Astrocyte (in vitro differentiated cells and primary cell): ENCODE measurements around the gene ABCF3. TPM values are rescaled to one million over a fixed set of nuclear protein-coding genes. Genes with fewer than 3 reads are reported as not detected.
A peak's percentile ranks its signal among the peaks of the same experiment; 100 is the strongest.
"Not testable (repeated sequence)": the region's sequence is repeated elsewhere in the genome, so short reads cannot be mapped to it uniquely, and the experiment has no call there.

Experiments used
- DNase-seq: peaks from one replicate; pipeline ENCODE4 v3.0.0-alpha.2; 2010; ENCODE audit warnings: low read depth
- FAIRE-seq: peaks from 2 replicates; lab custom pipeline; 2011; peaks lifted over from hg19 to GRCh38; lab: Jason Lieb, UNC
- H2AFZ ChIP-seq: 2 replicates; pipeline ENCODE4 v1.6.0; 2012; ENCODE audit warnings: low read depth, low read length, inconsistent platforms
- H3K27ac ChIP-seq: 2 replicates; pipeline ENCODE4 v1.5.1; 2011; ENCODE audit warnings: low read depth, low read length, inconsistent platforms
- H3K27me3 ChIP-seq: 2 replicates; pipeline ENCODE4 v1.6.0; 2011; ENCODE audit warnings: low read length, inconsistent platforms; ENCODE audit not compliant: insufficient read depth
- H3K36me3 ChIP-seq: 2 replicates; pipeline ENCODE4 v1.5.1; 2011; ENCODE audit warnings: low read length, inconsistent platforms; ENCODE audit not compliant: insufficient read depth
- H3K4me1 ChIP-seq: 2 replicates; pipeline ENCODE4 v1.5.1; 2011; ENCODE audit warnings: low read length, inconsistent platforms; ENCODE audit not compliant: insufficient read depth
- H3K4me2 ChIP-seq: 2 replicates; pipeline ENCODE4 v1.6.0; 2012; ENCODE audit warnings: low read length, inconsistent platforms
- H3K4me3 ChIP-seq: 2 replicates; pipeline ENCODE4 v1.5.1; 2011; ENCODE audit warnings: low read depth, mild to moderate bottlenecking, low read length, inconsistent platforms; ENCODE audit not compliant: insufficient read depth
- H3K79me2 ChIP-seq: 2 replicates; pipeline ENCODE4 v1.6.0; 2012; ENCODE audit warnings: mild to moderate bottlenecking, low read length, inconsistent platforms; ENCODE audit not compliant: insufficient read depth
- H3K9ac ChIP-seq: 2 replicates; pipeline ENCODE4 v1.6.0; 2012; ENCODE audit warnings: mild to moderate bottlenecking, low read length, inconsistent platforms
- H3K9me3 ChIP-seq: 2 replicates; pipeline ENCODE4 v1.5.1; 2012; ENCODE audit warnings: low read depth, mild to moderate bottlenecking, low read length, inconsistent platforms; ENCODE audit not compliant: insufficient read depth
- H4K20me1 ChIP-seq: 2 replicates; pipeline ENCODE4 v1.6.0; 2012; ENCODE audit warnings: low read length, inconsistent platforms; ENCODE audit not compliant: insufficient read depth
- H3K27ac Mint-ChIP-seq: one replicate; pipeline ENCODE4 v1.8.0; 2021; ENCODE audit warnings: mild to moderate bottlenecking, mixed read lengths; ENCODE audit not compliant: unreplicated experiment
- H3K27me3 Mint-ChIP-seq: one replicate; pipeline ENCODE4 v1.8.0; 2021; ENCODE audit warnings: low read depth, mixed read lengths; ENCODE audit not compliant: unreplicated experiment
- H3K36me3 Mint-ChIP-seq: one replicate; pipeline ENCODE4 v1.8.0; 2021; ENCODE audit warnings: low read depth, mixed read lengths; ENCODE audit not compliant: unreplicated experiment
- H3K4me1 Mint-ChIP-seq: one replicate; pipeline ENCODE4 v1.8.0; 2021; ENCODE audit warnings: low read depth, mixed read lengths; ENCODE audit not compliant: unreplicated experiment
- H3K4me3 Mint-ChIP-seq: one replicate; pipeline ENCODE4 v1.8.0; 2021; ENCODE audit warnings: mild to moderate bottlenecking, moderate library complexity, mixed read lengths; ENCODE audit not compliant: unreplicated experiment
- H3K9me3 Mint-ChIP-seq: one replicate; pipeline ENCODE4 v1.8.0; 2021; ENCODE audit warnings: mild to moderate bottlenecking, mixed read lengths; ENCODE audit not compliant: unreplicated experiment
- EZH2 ChIP-seq: IDR thresholded peaks from 2 replicates; pipeline ENCODE4 v1.6.1; 2012; ENCODE audit warnings: mild to moderate bottlenecking, low read length, inconsistent platforms; ENCODE audit not compliant: insufficient read depth
- total RNA-seq: library from RNA; stranded (reverse); gene quantifications from 2 replicates; pipeline ENCODE4 v1.2.1, GENCODE V29; 2021
- TF ChIP-seq, protein P1 (sequence below): IDR thresholded peaks from 2 replicates; pipeline ENCODE4 v1.5.1; 2011; ENCODE audit warnings: low read depth, mild to moderate bottlenecking, inconsistent platforms, low read length, moderate library complexity; ENCODE audit not compliant: insufficient read depth

Gene ABCF3
- total RNA-seq, 1 donor from 2014 or later, result 70.9 TPM

DNA sequence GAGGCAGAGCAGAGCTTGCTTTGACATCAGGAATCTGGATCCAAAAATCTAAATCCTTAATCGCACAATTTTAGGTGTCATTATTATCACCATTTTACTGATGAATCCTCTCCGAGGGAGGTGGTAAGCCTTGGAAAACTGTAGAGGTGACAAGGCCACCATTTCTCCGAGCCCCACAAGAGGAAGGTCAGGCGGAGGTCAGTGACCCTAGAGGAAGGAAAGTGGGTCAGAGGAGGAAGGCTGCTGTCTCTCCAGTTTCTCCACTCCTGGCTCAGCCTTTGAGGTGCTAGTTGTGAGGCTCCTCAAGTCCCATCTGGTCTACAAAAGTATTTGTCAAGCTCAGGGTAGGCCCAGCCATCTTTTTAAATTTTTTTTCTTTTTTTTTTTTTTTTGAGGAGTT is 27.6 kb upstream of the ABCF3 start:
- Histone ChIP-seq H3K27me3 (no peaks in the 10 kb centered on the region), H3K4me2 (peak overlapping the region; percentile 99), H3K4me3 (no peak overlapping the region), H3K9ac (no peak overlapping the region), H4K20me1 (peaks cover 73% of the 10 kb centered on the region), H3K9me3 (no peaks in the 10 kb centered on the region), H2AFZ (no peak overlapping the region), H3K36me3 (peaks cover 6% of the 10 kb centered on the region), H3K27ac (no peak overlapping the region), H3K79me2 (peaks cover 78% of the 10 kb centered on the region), H3K4me1 (peaks cover 32% of the 10 kb centered on the region)
- TF ChIP-seq EZH2, result no peak
- TF ChIP-seq, protein P1, sequence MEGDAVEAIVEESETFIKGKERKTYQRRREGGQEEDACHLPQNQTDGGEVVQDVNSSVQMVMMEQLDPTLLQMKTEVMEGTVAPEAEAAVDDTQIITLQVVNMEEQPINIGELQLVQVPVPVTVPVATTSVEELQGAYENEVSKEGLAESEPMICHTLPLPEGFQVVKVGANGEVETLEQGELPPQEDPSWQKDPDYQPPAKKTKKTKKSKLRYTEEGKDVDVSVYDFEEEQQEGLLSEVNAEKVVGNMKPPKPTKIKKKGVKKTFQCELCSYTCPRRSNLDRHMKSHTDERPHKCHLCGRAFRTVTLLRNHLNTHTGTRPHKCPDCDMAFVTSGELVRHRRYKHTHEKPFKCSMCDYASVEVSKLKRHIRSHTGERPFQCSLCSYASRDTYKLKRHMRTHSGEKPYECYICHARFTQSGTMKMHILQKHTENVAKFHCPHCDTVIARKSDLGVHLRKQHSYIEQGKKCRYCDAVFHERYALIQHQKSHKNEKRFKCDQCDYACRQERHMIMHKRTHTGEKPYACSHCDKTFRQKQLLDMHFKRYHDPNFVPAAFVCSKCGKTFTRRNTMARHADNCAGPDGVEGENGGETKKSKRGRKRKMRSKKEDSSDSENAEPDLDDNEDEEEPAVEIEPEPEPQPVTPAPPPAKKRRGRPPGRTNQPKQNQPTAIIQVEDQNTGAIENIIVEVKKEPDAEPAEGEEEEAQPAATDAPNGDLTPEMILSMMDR, result no peak
- FAIRE-seq (no peak), DNase-seq (no peak)
- Mint-ChIP-seq H3K27me3 (no peaks in the 10 kb centered on the region), H3K4me1 (peaks cover 23% of the 10 kb centered on the region), H3K27ac (no peak overlapping the region), H3K9me3 (no peaks in the 10 kb centered on the region), H3K4me3 (peak overlapping the region; percentile 96), H3K36me3 (peaks cover 5% of the 10 kb centered on the region)

GRCh38 chr3:184160456-184160855 is 25.5 kb upstream of the ABCF3 start:
- peaks cover 23% of the 10 kb centered on the region for H3K4me1 Mint-ChIP-seq
- peaks cover 93% of the 10 kb centered on the region for H4K20me1 ChIP-seq
- peak overlapping the region; percentile 71 for H3K9ac ChIP-seq
- peak overlapping the region; percentile 77 for H3K27ac ChIP-seq
- H3K4me2 ChIP-seq, result peak overlapping the region; percentile 68
- H3K4me3 ChIP-seq, result no peak overlapping the region
- H3K9me3 Mint-ChIP-seq, result no peaks in the 10 kb centered on the region
- H3K27ac Mint-ChIP-seq, result no peak overlapping the region
- TF ChIP-seq, protein P1, result no peak
- TF ChIP-seq EZH2, result no peak
- peaks cover 21% of the 10 kb centered on the region for H3K36me3 ChIP-seq
- peaks cover 10% of the 10 kb centered on the region for H3K36me3 Mint-ChIP-seq
- DNase-seq (peak; percentile 89), FAIRE-seq (no peak)
- H3K79me2 ChIP-seq, result peaks cover 97% of the 10 kb centered on the region
- H3K4me1 ChIP-seq, result peaks cover 27% of the 10 kb centered on the region
- no peaks in the 10 kb centered on the region for H3K27me3 ChIP-seq
- no peaks in the 10 kb centered on the region for H3K9me3 ChIP-seq
- no peak overlapping the region for H3K4me3 Mint-ChIP-seq
- no peak overlapping the region for H2AFZ ChIP-seq
- no peaks in the 10 kb centered on the region for H3K27me3 Mint-ChIP-seq

DNA sequence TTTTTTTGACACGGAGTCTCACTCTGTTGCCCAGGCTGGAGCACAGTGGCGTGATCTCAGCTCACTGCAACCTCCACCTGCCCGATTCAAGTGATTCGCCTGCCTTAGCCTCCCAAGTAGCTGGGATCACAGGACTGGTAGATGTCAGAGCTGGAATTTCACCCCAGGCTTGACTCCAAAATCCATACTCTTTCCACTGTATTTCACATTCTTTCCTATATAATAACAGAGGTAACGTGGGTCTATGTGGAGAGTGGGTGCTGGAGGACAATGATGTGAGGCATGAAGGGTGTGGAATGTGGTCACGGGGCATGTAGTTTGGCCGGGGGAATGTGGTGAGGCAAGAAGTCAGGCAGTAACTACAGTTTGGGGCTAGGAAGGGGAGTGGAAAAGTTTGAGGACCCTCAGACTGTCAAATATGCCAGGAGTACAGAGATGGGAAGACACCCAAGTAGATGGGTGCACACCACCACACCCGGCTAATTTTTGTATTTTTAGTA is 23.4 kb upstream of the ABCF3 start:
- Mint-ChIP-seq H3K36me3 (peaks cover 25% of the 10 kb centered on the region), H3K4me1 (peaks cover 22% of the 10 kb centered on the region), H3K4me3 (peak overlapping the region; percentile 57)
- not testable (repeated sequence) for H3K9ac ChIP-seq, H2AFZ ChIP-seq, H3K27me3 Mint-ChIP-seq, H3K27ac ChIP-seq, H3K27me3 ChIP-seq, H3K9me3 Mint-ChIP-seq, H3K4me2 ChIP-seq, H3K9me3 ChIP-seq, H3K27ac Mint-ChIP-seq, H3K4me3 ChIP-seq
- Histone ChIP-seq H3K36me3 (peaks cover 39% of the 10 kb centered on the region), H3K4me1 (peaks cover 17% of the 10 kb centered on the region), H4K20me1 (peaks cover 90% of the 10 kb centered on the region), H3K79me2 (peaks cover 89% of the 10 kb centered on the region)
- peak; percentile 50 for FAIRE-seq
- peak; percentile 47 for DNase-seq
